ENCODE results near the gene LILRA2.
"Not testable (repeated sequence)": the region's sequence is repeated elsewhere in the genome, so short reads cannot be mapped to it uniquely, and the experiment has no call there.

The LILRA2 gene

GRCh38 chr19:54612428-54612827 is 38.8 kb downstream of the LILRA2 start:
- no peak for DNase-seq

- no peak for DNase-seq
Observed at GRCh38 chr19:54614726-54615125, 41.1 kb downstream of the LILRA2 start.

GRCh38 chr19:54616057-54616456 is 42.5 kb downstream of the LILRA2 start:
- DNase-seq = no peak

GRCh38 chr19:54616821-54617560 is 43.4 kb downstream of the LILRA2 start:
- DNase-seq = no peak

- DNase-seq = no peak
Observed at GRCh38 chr19:54620464-54620863, 46.9 kb downstream of the LILRA2 start.

- DNase-seq = no peak
Observed at GRCh38 chr19:54622431-54622830, 48.8 kb downstream of the LILRA2 start.

GRCh38 chr19:54624234-54624633 is 50.6 kb downstream of the LILRA2 start:
- not testable (repeated sequence) for DNase-seq

GRCh38 chr19:54624934-54625730 is 51.5 kb downstream of the LILRA2 start:
- not testable (repeated sequence) for DNase-seq

GRCh38 chr19:54626757-54627156 is 53.2 kb downstream of the LILRA2 start:
- DNase-seq = no peak

GRCh38 chr19:54627912-54628311 is 54.3 kb downstream of the LILRA2 start:
- DNase-seq = not testable (repeated sequence)

- not testable (repeated sequence) for DNase-seq
Observed at GRCh38 chr19:54630262-54630661, 56.7 kb downstream of the LILRA2 start, which contains the start of gene LILRB1. Gene LILRB1, plus strand, starts transcription at chr19:54630484. Its CDS starts 590 bp downstream, at chr19:54631074.

- DNase-seq = no peak
Observed at GRCh38 chr19:54630782-54631181, 57.2 kb downstream of the LILRA2 start.

GRCh38 chr19:54631489-54632337 is 58.1 kb downstream of the LILRA2 start:
- not testable (repeated sequence) for DNase-seq

- not testable (repeated sequence) for DNase-seq
Observed at GRCh38 chr19:54632517-54632916, 58.9 kb downstream of the LILRA2 start.

GRCh38 chr19:54633401-54633800 is 59.8 kb downstream of the LILRA2 start:
- DNase-seq = no peak

GRCh38 chr19:54636081-54636480 is 62.5 kb downstream of the LILRA2 start:
- DNase-seq = not testable (repeated sequence)

- DNase-seq = no peak
Observed at GRCh38 chr19:54638683-54639082, 65.1 kb downstream of the LILRA2 start.

Data from activated T-cell treated with anti-CD3 and anti-CD28 coated beads, Interleukin-2, amount 50 U/mL, for 48 hours (primary cell).